GM18505 (cell line): ENCODE data around the gene DYNC2H1.

Source experiments
- ATAC-seq: cut with Tn5 transposase; IDR thresholded peaks from one replicate; pipeline ENCODE4 v1.9.1; 2021; ENCODE audit not compliant: unreplicated experiment
- POLR2A ChIP-seq: IDR thresholded peaks from 4 replicates; pipeline ENCODE4 v1.6.1; 2011; ENCODE audit warnings: borderline replicate concordance; ENCODE audit not compliant: insufficient read depth, insufficient read length; ENCODE audit errors: extremely low read depth

Gene DYNC2H1

GRCh38 chr11:103453915-103454709 lies 344.9 kb downstream of the DYNC2H1 start:
- TF ChIP-seq POLR2A = no peak
- no peak for ATAC-seq

GRCh38 chr11:103464420-103464819 lies 355.2 kb downstream of the DYNC2H1 start:
- no peak for TF ChIP-seq POLR2A
- no peak for ATAC-seq

- TF ChIP-seq POLR2A = no peak
- no peak for ATAC-seq
Measured at GRCh38 chr11:103465555-103466140, 356.4 kb downstream of the DYNC2H1 start.

- ATAC-seq = no peak
- no peak for TF ChIP-seq POLR2A
Measured at GRCh38 chr11:103471546-103471945, 362.3 kb downstream of the DYNC2H1 start.

- ATAC-seq = no peak
- TF ChIP-seq POLR2A = no peak
Measured at GRCh38 chr11:103476874-103477273, 367.6 kb downstream of the DYNC2H1 start.

- ATAC-seq = no peak
- no peak for TF ChIP-seq POLR2A
Measured at GRCh38 chr11:103480421-103480820, 371.2 kb downstream of the DYNC2H1 start.

GRCh38 chr11:103483996-103484395 lies 374.8 kb downstream of the DYNC2H1 start:
- no peak for ATAC-seq
- no peak for TF ChIP-seq POLR2A

GRCh38 chr11:103484545-103484944 lies 375.3 kb downstream of the DYNC2H1 start:
- no peak for TF ChIP-seq POLR2A
- ATAC-seq = no peak

GRCh38 chr11:103486604-103487003 lies 377.4 kb downstream of the DYNC2H1 start:
- TF ChIP-seq POLR2A = no peak
- ATAC-seq = no peak

- no peak for ATAC-seq
- no peak for TF ChIP-seq POLR2A
Measured at GRCh38 chr11:103487113-103487512, 377.9 kb downstream of the DYNC2H1 start.

GRCh38 chr11:103488031-103488461 lies 378.8 kb downstream of the DYNC2H1 start:
- TF ChIP-seq POLR2A = no peak
- no peak for ATAC-seq

- TF ChIP-seq POLR2A = no peak
- ATAC-seq = no peak
Measured at GRCh38 chr11:103488579-103488978, 379.4 kb downstream of the DYNC2H1 start.

- no peak for TF ChIP-seq POLR2A
- ATAC-seq = no peak
Measured at GRCh38 chr11:103491777-103492176, 382.6 kb downstream of the DYNC2H1 start.

GRCh38 chr11:103494491-103494890 lies 385.3 kb downstream of the DYNC2H1 start:
- TF ChIP-seq POLR2A = no peak
- no peak for ATAC-seq
